NCI-H510A treated with DMSO at 0.1 percent for 48 hours (cell line): ENCODE data around the gene DEPDC5.

ENCODE experiments used
- DNase-seq: peaks from one replicate; lab custom pipeline; 2025; lab: John Stamatoyannopoulos, UW

Gene DEPDC5

DNA sequence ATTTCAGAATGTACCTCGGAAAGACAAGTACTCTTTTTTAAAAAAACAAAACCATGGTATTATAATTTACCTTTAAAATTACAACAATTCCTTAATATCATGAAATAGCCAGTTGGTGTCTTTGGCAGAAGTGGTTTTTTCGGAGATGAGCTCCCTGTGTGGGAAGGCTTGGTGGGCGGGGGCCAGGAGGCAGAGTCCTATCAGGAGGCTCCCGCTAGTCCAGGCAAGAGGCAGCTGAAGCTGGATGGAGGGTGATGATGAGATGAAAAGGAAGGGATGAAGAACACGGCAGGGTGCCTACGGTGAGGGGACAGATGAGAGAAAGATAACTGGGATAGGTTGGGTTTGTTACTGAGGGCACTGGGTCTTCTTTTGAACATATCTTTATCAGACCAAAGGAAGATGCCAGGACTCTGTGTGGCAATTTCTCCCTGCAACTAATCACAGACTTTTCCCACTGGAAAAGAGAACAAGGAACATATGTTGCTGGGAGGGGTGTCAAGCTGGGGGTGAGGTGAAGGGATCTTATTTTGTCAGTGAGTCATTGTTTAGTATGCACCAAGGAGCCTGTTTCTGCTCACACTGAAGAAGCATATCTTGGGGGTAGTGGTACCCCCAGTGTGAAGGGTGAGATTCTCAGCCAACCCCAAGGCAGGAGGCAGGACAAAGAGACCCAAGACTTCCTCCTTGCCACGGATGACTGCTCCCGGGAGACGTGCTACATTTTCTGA, 99.0 kb downstream of the DEPDC5 start:
- no peak for DNase-seq

DNA sequence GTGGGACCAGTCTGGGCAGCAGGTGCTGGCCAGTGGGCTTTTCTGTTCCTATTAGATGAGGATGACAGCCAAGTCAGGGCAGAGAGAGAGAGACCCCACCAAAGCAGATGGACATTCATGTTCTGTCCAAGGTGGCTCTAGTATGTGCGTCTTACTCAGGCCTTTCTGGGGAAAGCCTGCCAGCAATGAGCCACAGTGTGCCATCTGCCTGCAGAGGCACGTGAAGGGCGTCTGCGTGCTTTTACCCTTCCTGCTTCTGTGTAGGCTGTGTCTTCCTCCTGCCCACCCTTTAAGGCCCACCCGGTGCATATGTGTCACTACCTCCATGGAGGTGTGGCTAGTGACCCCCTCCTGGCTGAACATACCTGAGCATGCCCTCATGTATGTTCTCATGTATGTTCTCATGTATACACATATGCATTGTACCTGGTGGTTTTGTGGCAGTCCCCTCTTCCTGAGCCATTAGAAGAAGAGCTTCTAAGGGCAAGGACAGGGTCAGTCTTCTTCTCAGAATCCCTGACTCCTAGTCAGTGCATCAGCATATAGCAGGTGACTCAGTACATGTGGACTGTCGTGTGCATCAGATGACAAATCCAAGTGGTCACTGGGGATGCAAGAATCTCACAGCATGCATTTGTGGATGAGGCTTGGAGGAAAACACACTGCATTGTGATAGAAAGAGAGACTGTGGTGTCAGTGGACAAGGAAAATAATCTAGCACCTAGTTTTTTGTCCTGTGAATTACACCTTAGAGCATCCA, 100.1 kb downstream of the DEPDC5 start:
- no peak for DNase-seq

DNA sequence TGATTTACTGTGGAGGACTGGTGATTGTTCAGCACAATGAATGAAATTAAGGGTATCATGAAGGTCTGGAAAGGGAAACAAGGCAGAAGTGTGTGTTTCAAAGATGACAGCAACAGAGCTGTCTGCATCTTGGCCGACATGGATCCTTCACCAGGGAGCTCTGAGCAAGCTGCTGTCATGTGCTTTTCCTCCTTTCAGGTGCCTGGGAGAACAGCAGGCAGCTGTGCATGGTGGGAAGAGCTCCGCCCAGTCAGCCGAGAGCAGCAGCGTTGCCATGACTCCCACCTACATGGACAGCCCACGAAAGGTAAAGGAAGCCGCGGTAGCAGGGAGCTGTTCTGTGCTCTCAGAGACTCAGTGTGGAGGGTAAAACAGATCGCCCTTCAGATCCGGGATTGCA, 103.4 kb downstream of the DEPDC5 start:
- peak; percentile 88 for DNase-seq

DNA sequence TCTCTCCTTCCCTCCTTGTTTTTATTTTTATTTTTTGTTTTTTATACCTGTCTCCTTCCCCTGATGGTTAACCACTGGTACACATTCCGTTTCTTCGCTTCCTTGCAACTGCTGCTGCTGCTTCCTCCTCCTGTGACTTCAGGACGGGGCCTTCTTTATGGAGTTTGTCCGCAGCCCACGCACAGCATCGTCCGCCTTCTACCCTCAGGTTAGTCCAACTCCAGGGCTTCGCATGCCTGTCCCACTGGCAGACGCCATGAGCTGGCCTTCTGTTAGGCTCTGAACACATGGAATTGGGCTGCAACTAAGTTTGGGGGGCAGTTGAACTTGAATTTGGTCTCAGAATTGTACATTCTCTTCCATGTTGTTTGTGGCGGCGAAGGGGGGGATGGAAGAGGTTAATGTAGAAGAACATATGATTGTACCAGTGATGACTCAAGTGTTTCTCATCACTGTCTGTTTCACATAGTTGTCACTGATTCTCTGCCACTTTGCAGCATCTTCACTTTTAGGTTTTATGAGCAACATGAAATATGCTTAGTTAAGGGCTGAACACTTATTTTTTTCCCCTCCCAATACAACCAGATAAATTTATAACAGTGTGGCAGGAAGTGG, 107.5 kb downstream of the DEPDC5 start:
- no peak for DNase-seq

DNA sequence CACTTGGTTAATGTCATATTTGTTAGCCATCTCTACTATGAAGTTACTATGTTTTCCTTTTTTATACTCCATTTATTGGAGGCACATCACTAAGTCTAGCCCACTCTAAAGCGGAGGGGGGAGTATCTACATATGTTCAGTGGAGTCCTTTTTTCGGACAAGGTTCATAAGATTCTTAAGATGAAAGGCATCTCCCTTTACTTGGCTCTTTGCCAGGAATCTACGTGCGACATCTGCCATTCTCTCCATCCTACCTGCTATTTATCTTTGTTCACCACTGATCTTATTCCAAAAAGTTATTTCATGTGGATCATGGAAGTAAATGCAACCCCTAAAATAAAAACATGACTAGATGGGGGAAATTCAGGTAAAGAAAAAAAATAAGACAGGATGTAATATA, 113.1 kb downstream of the DEPDC5 start:
- peak; percentile 5 for DNase-seq

DNA sequence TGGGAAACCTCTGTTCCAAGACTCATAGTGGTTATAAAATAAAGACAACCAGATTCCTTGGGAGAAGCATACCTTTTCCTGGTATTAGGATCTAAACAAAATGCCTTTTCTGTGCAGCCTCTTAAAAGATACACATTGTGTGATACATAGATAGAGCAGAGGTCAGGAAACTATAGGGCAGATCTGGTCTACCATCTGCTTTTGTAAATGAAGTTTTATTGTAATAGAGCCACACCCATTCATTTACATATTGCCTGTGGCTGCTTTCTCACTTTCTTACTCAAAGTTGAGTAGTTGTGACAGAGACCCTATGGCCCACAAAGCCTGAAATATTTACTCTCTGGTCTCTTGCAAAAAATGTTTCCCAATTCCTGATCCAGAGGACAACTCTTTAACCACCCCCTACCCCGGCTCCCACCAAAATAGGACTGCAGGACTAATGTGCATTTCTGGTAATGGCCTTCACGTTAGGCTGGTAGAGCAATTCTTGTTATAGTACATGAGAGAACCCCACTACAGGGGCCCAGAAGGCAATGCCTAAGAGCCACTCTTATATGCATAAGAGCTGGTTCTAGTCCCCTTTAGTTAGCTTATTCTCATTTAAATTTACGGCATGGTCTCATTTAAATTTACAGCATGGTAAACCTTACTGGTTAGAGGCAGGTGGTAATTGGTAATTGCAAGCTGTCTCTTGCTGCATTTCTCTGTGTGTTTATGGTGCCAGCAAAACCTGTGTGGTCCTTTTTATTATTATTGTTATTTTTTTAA, 113.8 kb downstream of the DEPDC5 start:
- DNase-seq: no peak

DNA sequence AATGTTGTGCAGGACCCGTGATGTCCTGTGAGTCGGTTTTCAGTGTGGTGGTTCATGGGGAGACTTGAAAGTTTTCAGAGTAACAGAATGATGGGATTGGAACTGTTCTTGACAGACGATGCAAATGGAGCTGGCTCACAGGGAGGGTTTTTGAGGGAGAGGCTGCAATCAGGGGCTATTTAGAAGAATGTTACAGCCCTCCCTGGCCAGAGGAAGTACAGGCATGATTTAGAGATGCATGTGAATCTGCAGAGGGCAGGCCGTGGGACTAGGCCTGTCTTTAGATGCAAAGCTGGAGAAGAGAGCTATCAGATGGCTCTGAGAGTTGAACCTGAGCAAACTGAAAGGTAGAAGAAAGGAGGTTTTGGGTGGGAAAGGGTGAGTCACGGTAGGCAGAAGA, 115.9 kb downstream of the DEPDC5 start:
- no peak for DNase-seq

DNA sequence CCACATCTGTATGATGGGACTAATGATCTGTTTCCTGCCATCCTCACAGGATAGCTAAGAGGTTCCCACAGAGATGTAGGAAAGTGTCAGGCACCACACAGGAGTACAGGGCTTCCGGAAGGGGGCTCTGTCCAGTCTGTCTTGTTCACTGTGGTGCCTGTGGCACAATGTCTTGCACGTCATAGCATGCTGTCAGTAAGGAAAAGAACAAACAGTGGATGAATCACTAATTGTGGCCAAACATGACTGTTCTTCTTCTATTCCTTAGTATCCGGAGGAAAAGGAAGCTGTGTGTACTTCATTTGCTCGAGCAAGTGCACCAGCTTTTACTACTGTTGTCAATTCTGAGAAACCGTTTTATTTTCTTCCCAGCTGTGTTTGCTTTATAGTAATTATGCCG, 117.1 kb downstream of the DEPDC5 start:
- no peak for DNase-seq

DNA sequence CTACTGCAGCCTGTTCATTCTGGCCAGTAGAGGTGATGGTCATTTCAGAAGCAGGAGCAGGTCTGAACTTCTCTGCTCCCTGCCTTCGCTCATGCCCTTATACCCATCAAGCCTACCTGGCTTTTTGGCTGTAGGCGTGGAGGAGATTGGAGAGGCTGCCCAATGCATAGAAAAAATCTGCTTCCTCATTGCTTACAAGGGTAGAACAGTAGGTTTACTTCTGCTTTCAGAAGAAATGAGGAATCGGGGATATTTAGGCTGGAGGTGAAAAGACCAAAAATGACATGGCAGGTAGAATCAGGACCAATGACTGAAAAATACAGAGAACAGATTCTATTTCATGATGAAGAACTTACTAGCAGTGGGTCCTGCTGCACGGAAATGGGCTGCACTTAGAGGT, 117.7 kb downstream of the DEPDC5 start:
- no peak for DNase-seq

DNA sequence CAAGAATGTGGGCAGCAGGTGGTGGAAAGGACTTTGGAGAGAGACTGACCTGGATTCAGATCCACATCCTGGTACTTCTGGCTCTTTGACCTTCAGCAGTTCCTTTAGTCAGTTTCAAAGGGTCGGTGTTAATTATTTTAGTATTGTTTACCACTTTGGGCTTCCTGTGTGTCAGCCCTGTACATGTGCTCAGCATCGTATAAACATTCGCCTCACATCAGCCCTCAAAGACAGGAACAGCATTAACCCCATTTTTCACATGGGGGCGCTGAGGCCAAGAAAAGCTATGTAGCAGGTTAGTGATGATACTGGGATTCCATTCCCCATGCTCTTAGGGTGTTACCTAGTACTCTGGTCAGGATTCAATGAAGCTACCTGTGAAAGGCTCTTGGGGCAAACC, 118.4 kb downstream of the DEPDC5 start:
- no peak for DNase-seq

DNA sequence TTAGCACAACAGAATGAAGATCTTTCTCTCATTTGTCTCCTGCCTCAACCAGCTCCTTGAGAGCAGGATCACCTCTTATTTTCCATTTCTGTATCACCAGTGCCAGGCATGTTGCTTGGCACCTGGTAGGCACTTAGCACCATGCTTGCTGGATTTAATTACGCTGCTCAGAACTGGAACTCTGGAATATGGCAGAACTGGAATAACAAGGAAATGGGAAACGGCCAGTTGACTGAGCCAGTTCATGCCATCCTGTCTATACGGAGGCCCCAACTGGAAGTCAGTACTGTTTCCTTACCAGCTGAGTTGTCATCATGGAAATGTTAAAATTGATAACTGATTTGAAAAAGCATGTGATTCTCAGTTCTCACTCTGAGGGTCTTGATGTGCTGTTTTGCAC, 121.0 kb downstream of the DEPDC5 start:
- no peak for DNase-seq

DNA sequence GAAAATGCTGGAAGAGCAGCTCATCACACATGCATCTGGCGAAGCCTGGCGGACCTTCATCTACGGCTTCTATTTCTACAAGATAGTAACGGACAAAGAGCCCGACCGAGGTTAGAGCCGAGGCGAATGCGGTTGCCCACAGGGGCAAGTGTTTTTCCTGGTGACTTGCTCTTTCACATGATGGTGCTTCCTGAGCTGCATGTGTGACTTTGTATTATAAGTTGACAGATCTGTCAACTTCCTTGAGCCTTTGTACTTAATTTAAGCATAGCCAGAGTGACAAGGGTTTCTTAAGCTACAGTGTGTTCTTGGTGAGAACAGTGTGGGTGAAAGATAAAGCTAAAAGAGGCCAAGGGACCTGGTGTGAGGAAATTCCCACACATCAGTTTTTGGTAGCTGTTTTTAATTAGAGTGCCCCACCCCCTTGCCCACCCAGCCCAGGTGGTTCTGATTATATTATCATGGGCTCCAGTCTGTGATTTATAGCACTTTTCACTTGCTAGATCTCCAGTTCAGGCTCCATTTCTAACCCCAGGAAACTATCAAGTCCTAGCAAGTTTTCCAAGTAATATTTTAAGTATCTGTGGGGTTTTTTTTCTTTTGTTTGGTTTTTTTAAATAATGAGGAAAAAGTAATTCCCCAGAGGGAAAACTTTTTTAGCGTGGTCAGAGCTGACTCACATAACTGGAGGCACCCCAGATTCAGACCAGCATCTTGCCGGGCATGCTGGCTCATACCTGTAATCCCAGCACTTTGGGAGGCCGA, 122.5 kb downstream of the DEPDC5 start:
- DNase-seq: no peak

DNA sequence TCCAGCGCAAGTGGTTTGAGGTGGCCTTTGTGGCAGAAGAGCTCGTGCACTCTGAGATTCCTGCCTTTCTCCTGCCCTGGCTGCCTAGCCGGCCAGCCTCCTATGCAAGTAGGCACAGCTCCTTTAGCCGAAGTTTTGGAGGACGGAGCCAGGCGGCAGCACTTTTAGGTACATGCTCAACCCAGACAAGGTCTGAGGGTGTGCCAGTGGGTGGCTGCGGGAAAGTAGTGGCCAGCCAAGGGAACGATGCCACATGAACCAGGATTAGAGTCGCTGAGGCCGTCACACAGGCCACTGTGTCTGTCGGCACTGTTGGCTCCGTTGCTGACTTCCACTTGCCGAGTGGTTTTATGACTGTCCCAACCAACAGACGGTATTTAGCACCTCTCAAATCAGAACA, 125.8 kb downstream of the DEPDC5 start:
- DNase-seq: no peak

DNA sequence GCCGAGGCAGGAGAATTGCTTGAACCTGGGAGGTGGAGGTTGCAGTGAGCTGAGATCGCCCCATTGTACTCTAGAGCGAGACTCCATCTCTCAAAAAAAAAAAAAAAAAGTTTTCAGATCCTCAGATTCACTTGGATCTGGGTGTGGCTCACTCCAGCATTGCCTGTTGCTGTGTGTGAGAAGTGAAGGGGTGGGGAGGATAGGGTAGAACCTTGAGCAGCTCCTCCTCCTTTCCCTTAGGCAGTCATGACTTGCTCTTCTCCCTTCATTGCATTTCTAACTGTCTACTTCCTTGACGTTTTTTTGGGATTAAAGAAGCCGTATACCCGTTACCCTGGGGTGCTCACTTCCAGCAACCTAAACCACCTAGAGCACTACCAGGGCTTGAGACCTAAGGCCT, 127.4 kb downstream of the DEPDC5 start:
- no peak for DNase-seq

DNA sequence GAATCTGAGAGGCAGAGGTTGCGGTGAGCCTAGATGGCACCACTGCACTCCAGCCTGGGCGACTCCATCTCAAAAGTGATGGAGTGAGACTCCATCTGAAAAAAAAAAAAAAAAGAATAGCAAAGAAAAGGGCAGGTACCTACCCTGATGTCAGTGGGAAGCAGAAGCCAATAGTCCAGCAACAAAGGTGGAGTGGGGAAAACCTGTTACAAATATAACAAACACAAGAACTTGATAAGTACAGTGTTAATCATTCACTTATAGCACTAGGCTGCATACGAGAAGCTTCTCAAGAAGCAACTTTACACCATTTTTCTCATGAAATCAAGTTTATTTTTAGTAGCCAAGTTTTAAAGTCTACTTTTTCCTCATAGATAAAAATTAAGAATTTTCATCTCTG, 128.0 kb downstream of the DEPDC5 start:
- no peak for DNase-seq

DNA sequence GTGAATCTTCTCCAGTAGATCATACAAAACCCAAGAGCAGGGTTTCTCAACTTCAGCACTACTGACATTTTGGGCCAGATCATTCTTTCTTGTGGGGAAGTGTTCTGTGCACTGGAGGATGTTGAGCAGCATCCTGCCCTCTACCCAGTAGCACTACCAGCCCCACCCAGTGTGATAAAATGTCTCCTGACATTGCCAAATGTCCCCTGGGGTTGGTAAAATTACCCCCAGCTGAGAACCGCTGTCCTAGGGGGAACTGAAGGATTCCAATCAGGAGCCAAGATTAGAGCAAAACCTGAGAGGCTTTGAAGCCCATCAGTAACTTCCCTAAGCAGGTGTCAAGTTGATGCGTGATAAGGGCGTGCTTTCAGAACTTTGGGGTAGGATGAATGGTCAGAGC, 129.2 kb downstream of the DEPDC5 start:
- no peak for DNase-seq

DNA sequence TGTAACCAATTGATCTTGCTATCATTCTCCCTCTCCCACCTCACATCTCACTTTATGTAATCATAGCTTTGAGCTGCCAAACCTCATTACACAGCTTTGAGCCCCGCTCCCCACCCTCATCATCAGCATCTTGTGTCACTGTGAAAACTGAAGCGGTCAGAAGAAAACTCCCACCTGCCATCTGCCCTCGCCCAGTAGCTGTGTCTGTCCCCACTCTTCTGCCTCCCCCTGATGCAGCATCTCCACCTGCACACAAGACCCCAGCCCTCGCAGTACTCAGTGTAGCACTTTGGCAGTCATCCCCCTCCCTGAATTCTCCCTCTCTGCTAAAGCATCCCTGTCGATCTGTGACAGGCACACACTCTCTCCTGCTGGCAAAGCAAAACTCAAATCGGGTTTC, 130.2 kb downstream of the DEPDC5 start:
- no peak for DNase-seq

DNA sequence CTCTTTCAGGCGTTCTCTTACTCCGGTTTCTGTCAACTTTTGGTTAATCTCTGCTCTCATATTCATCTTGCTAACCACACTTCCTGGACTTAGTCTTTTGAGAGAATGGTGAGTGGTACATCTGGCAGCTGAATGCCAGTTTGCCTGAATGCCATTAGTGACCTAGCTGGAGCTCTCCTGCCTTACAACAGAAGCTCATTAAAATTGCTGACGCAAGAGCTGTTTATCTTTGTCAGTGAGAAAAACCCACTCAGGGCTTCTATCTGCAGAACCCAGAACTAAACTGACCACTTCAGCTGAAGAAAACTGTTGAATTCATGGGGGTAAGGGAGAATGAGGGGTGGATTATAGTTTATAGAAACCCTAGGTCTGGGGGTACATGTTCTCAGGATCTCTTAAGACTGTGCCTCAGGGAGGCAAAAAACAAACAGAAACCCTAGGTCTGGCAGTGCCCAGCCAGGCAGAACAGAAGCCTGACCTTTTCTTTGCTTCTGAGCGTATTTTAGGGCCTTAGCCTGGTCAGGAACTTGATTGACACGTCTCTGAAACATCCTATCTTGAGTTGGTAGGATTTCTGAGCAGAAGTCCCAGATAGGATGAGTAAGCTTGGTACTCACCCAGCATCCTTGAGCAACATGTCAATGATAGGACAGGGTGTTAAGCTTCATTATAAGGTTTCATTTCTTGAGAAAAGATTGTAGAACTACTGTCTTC, 137.7 kb downstream of the DEPDC5 start:
- peak; percentile 1 for DNase-seq

DNA sequence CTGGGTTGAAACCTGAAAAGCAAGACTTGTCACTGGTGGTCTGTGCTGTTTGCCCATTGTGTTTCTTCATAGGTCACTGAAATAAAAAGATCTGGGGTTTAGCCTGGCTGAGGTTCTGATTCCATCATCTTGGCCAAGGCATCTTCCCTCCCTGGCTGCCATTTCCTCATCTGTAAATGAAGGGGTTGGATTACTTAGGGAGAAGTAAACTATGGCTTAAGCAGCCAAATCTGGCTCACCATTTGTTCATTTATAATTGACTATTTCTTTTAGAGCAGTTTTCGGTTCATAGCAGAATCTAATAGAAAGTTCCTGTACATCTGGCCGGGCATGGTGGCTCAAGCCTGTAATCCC, 138.2 kb downstream of the DEPDC5 start:
- DNase-seq: no peak

DNA sequence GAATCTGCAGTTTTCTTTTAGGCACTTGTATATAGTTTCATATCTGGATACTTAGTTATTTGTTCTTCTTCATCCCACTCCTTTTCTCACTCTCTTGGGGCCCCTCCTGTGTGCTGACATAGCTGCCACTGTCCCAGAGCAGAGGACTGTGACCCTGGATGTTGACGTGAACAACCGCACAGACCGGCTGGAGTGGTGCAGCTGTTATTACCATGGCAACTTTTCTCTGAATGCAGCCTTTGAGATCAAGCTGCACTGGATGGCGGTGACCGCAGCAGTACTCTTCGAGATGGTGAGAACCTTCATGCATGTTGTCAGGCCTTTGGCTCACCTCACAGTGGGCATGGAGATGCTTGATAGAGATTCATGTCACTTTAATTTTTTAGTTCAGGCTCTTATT, 139.6 kb downstream of the DEPDC5 start:
- DNase-seq: no peak

DNA sequence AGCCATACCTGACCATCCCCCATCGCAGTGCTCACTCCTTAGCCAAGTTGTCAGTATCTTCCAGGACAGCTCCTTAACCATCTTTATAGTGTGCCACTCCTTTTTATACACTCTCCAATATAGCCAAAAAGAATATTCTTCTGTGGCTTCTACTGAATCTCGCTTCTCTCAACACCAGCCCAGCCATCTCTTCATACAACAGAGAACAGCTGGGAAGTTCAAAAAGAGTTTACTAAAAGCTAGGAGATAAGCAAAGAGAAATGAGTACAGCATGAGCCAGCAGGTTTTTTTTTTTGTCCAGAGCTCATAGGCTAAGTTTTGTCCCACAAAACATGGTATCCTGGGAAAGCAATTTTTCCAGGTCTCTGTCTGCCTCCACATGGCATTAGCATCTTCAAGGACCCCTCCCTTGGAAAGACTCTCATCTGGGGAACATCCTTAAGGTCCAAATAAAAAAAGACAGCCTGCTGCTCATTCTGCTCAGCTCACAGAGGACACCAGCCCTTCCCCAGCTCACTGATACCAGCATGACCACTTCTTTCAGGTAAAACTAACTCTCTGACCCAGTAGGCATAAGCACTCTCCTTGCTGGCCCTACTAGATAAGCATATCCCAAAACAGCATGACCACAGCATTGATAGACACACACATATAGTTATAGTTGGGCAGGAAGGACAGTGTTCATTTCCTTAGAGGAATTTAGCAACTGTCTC, 141.7 kb downstream of the DEPDC5 start:
- no peak for DNase-seq
